Prostate gland (tissue), 2 donors: ENCODE results near the gene ABCA2. TPM values are rescaled to one million over a fixed set of nuclear protein-coding genes. Genes with fewer than 3 reads are reported as not detected.

Experiments
- DNase-seq: peaks from one replicate; pipeline ENCODE4 v3.0.0-alpha.2; 2019; ENCODE audit warnings: low spot score
- H3K27ac ChIP-seq, 2 donors: fragments of 200-600 bp; sonication (generic); 2 replicates each; pipeline ENCODE4 v1.5.1; 2017 to 2019
- H3K27me3 ChIP-seq: fragments of 200-600 bp; sonication (generic); replicated peaks from 2 replicates; pipeline ENCODE4 v1.5.1; 2019; ENCODE audit not compliant: insufficient read depth
- H3K36me3 ChIP-seq, 2 donors: fragments of 200-600 bp; sonication (generic); 1 replicate in 1 of 2; 2 replicates in 1 of 2; pipeline versions ENCODE4 v1.5.1 to v1.8.1; 2017 to 2019
- H3K4me1 ChIP-seq: fragments of 200-600 bp; sonication (generic); replicated peaks from 2 replicates; pipeline ENCODE4 v1.5.1; 2019
- H3K4me3 ChIP-seq, 2 donors: fragments of 200-600 bp; sonication (generic); 2 replicates each; pipeline ENCODE4 v1.5.1; 2017 to 2019
- H3K9me3 ChIP-seq: fragments of 200-600 bp; sonication (generic); 2 replicates; pipeline ENCODE4 v1.5.1; 2017
- POLR2A ChIP-seq: fragments of 450-650 bp; IDR thresholded peaks from one replicate; pipeline ENCODE4 v1.6.1; 2016; ENCODE audit warnings: antibody characterized with exemption, mild to moderate bottlenecking
- POLR2AphosphoS5 ChIP-seq: sonication (generic); formaldehyde crosslinking; IDR thresholded peaks from one replicate; pipeline ENCODE4 v1.6.1; 2017; ENCODE audit warnings: antibody characterized with exemption
- WGBS: methylation state at CpG from one replicate; pipeline ENCODE4 v1.1.5; 2018; 5-methylcytosine and 5-hydroxymethylcytosine counted together
- intact Hi-C: fragments of 100-400 bp; cut with DNase I; formaldehyde crosslinking; loops from one replicate; pipeline ENCODE4 v1.14.2; 2022
- total RNA-seq, 2 donors: library from RNA; depleted of rRNA; stranded (reverse); fragments of >200 nt; gene quantifications; one replicate each; pipeline ENCODE4 v1.1.0, GENCODE V29; 2016
- TF ChIP-seq, protein P1 (sequence below), 4 experiments: fragments of 200-600 bp in 2 of 4; fragments of 450-650 bp in 2 of 4; sonication (generic) in 2 of 4; IDR thresholded peaks; 1 replicate in 3 of 4; 2 replicates in 1 of 4; pipeline ENCODE4 v1.5.1; 2016 to 2019; ENCODE audit warnings: antibody characterized with exemption in 4 of 4, mild to moderate bottlenecking in 2 of 4, moderate library complexity in 2 of 4

Gene ABCA2
- total RNA-seq, 2 donors from 2014 or later, result 27.4 to 79.1 TPM

DNA sequence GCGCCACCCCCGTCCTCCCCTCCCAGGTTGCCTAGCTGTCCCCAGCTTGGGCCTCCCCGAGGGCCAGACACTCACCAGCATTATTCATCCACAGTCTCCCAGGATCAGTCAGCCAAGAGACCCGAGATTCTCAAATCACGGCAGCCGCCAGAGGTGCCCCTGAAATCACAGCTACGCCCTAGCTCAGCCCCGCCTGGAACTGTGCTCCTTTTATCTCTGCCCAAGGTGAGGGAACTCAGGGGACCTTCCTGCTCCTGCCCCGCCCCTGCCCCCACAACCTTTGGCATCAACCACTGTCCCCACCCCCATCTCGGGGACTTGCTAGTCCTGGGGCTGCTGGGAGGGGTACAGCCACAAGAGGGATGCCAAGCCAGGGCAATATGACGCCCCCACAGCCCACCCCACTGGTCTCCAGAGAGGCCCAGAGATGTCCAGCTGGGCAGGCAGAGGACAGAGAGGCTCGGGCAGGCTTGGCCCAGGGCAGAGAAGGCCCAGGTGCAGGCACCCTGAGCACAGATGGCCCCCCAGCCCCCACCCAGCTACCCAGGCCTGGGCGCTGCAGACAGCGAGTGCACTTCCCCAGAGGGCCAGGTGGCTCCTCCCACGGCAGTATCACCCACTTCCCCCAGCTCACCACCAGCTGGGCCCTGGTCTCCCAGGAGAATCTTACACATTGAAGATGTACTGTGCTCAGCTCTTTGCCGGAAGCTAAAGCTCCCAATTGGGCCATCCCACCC is 4.0 kb upstream of the ABCA2 start, which contains the start of gene FUT7:
Gene FUT7, minus strand, starts transcription at position 185 of the 737 bp plus-strand sequence. Its CDS starts 97 bp downstream, at position 88.
- Histone ChIP-seq H3K4me1 (peaks cover 23% of the 10 kb centered on the region), H3K27ac (no peak within 1 kb of the TSS), H3K9me3 (no peaks in the 10 kb centered on the region), H3K4me3 (no peak within 1 kb of the TSS), H3K36me3 (no peaks in the 10 kb centered on the region), H3K27me3 (no peaks in the 10 kb centered on the region)
- intact Hi-C loops, result loop anchor here (5.0 kb wide), 1 partner anchor 80 kb away; the partner anchor contains the start of gene LCN12
- DNase-seq, result no peak
- TF ChIP-seq, protein P1, sequence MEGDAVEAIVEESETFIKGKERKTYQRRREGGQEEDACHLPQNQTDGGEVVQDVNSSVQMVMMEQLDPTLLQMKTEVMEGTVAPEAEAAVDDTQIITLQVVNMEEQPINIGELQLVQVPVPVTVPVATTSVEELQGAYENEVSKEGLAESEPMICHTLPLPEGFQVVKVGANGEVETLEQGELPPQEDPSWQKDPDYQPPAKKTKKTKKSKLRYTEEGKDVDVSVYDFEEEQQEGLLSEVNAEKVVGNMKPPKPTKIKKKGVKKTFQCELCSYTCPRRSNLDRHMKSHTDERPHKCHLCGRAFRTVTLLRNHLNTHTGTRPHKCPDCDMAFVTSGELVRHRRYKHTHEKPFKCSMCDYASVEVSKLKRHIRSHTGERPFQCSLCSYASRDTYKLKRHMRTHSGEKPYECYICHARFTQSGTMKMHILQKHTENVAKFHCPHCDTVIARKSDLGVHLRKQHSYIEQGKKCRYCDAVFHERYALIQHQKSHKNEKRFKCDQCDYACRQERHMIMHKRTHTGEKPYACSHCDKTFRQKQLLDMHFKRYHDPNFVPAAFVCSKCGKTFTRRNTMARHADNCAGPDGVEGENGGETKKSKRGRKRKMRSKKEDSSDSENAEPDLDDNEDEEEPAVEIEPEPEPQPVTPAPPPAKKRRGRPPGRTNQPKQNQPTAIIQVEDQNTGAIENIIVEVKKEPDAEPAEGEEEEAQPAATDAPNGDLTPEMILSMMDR (IDR thresholded peaks at IDR 0.05), result no peak
- TF ChIP-seq POLR2AphosphoS5, result no peak
- no peak for TF ChIP-seq POLR2A
- WGBS, result 63% methylated on average over 16 of the region's 16 CpGs

DNA sequence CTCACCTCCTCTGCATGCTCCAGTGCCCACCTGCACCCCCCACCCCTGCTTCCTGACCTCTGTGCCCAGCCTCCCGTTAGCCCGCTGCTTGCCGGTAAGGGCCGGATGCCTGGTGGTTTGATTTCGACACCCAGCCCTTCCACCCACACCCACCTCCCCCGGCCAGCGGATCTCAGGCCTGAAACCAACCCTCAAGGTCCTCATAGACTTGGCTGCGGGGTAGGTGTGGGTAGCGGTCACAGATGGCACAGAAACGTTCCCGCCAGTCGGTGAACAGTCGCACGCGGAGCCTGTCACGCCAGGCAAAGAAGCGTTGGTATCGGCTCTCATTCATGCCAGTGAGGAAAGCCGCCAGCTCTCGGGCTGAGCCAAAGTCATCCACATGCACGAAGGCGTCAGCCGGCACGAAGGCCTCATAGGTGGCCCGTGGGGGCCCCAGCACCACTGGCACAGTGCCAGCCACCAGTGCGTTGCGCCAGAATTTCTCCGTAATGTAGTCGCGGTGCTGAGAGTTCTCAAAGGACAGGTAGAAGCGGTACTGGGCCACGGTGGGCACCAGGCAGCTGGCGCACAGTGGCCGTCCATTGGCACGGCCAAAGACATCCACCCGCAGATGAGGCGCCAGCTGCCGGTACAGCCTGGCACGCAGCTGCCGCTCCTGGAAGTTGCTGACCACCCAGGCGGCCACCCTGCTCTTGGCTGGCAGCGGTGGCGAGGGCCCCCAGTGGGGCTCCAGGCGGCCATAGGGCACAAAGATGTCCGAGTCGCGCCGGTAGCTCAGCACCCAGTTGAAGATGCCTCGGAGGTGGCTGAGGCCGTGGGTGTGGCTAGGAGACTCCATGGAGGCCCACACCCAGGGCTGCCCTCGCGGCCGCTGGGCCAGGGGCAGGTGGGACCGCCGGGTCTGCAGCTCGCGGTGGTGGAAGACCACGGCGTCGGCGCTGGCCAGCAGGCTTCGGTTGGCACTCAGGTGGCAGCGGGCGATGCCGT is 2.8 kb upstream of the ABCA2 start:
- Histone ChIP-seq H3K9me3 (no peaks in the 10 kb centered on the region), H3K4me3 (no peak overlapping the region), H3K4me1 (peaks cover 36% of the 10 kb centered on the region), H3K27ac (no peak overlapping the region), H3K36me3 (no peaks in the 10 kb centered on the region), H3K27me3 (no peaks in the 10 kb centered on the region)
- intact Hi-C loops, result loop anchor here (5.0 kb wide), 1 partner anchor 79 kb away; the partner anchor contains the start of gene LCN12
- DNase-seq, result no peak
- TF ChIP-seq POLR2A (no peak), POLR2AphosphoS5 (no peak)
- TF ChIP-seq, protein P1 (IDR thresholded peaks at IDR 0.05), result no peak
- WGBS, result 86% methylated on average over 55 of the region's 65 CpGs

GRCh38 chr9:137030006-137030405 is 2.0 kb upstream of the ABCA2 start:
- WGBS, result 69% methylated on average over 15 of the region's 15 CpGs
- intact Hi-C loops, result loop anchor here (5.0 kb wide), 1 partner anchor 78 kb away; the partner anchor contains the start of gene LCN12
- Histone ChIP-seq H3K27ac (no peak overlapping the region), H3K36me3 (no peaks in the 10 kb centered on the region), H3K27me3 (no peaks in the 10 kb centered on the region), H3K4me3 (no peak overlapping the region), H3K9me3 (no peaks in the 10 kb centered on the region), H3K4me1 (peaks cover 39% of the 10 kb centered on the region)
- no peak for DNase-seq
- no peak for TF ChIP-seq POLR2AphosphoS5
- TF ChIP-seq, protein P1 (IDR thresholded peaks at IDR 0.05), result no peak
- no peak for TF ChIP-seq POLR2A

DNA sequence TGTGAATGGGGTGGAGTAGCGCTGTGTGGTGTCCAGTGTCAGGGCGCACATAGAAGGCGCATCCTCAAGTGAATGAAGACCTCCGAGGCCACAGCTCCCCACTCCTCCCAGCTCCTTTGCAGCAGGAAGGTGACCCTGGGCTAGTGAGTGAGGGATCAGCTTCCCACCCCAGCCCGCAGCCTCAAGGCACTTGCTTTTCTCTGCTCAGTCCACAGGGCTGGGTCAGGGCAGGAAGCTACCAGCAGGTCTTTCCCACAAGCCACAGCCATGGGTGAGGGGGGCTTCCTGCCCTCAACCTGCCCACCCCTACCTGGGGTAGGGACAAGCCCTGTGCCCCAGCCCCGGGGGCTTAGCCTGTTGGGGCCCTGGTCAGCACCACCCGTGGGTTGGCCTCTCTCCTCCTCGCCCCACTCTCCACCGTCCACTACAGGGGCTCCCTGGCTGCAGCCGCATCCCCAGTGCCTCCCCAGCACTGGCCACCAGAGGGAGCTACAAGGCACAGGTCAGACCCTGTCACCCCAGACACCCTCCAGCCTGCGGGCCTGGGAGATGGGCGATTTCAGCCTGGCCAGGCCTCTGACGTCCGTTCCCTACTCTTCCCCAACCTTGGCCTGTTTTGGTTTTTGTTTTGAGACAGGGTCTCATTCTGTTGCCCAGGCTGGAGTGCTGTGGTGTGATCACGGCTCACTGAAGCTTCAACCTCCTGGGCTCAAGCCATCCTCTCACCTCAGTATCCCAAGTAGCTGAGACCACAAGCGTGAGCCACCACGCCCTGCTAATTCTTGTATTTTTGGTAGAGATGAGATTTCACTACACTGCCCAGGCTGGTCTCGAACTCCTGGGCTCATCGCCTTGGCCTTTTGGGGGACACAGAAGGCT is 1.3 kb upstream of the ABCA2 start:
- intact Hi-C loops, result no loop called here
- Histone ChIP-seq H3K4me3 (peak overlapping the region in 1 of 2 donors; percentile 52), H3K27me3 (no peaks in the 10 kb centered on the region), H3K9me3 (no peaks in the 10 kb centered on the region), H3K36me3 (no peaks in the 10 kb centered on the region), H3K27ac (no peak overlapping the region), H3K4me1 (peaks cover 32% of the 10 kb centered on the region)
- TF ChIP-seq POLR2A, result no peak
- TF ChIP-seq, protein P1 (IDR thresholded peaks at IDR 0.05), result peak; percentile 63 to 82 (median 72)
- peak; percentile 53 for DNase-seq
- 40% methylated on average over 19 of the region's 19 CpGs for WGBS
